SK-N-SH (cell line): ENCODE data around the gene MAP4K1.

Experiments
- CTCF ChIP-seq: fragments of 200-600 bp; sonication (generic); IDR thresholded peaks from 2 replicates; pipeline ENCODE4 v1.6.1; 2017; ENCODE audit warnings: antibody characterized with exemption, mild to moderate bottlenecking, moderate library complexity
- EZH2phosphoT487 ChIP-seq: fragments of 200-600 bp; sonication (generic); IDR thresholded peaks from 2 replicates; pipeline ENCODE4 v1.6.1; 2017; ENCODE audit warnings: low read depth, mixed run types, mild to moderate bottlenecking, antibody characterized with exemption, moderate library complexity, borderline replicate concordance
- FOXJ3 ChIP-seq: sonication (generic); formaldehyde crosslinking; IDR thresholded peaks from 2 replicates; pipeline ENCODE4 v1.5.1; 2020; ENCODE audit warnings: mild to moderate bottlenecking, missing genetic modification reagents
- NRF1 ChIP-seq: IDR thresholded peaks from 2 replicates; pipeline ENCODE4 v1.6.1; 2012; ENCODE audit warnings: low read depth, mild to moderate bottlenecking, low read length
- RAD21 ChIP-seq: IDR thresholded peaks from 2 replicates; pipeline ENCODE4 v1.6.1; 2012; ENCODE audit warnings: mild to moderate bottlenecking, low read length

- no peak for TF ChIP-seq NRF1
- TF ChIP-seq CTCF: no peak
- no peak for TF ChIP-seq RAD21
- TF ChIP-seq EZH2phosphoT487: no peak
- no peak for TF ChIP-seq FOXJ3
Observed at GRCh38 chr19:38650172-38650775, 32.5 kb upstream of the MAP4K1 start.
